ENCODE measurements around the gene RASSF10. TPM values are rescaled to one million over a fixed set of nuclear protein-coding genes. Genes with fewer than 3 reads are reported as not detected.
A peak's percentile ranks its signal among the peaks of the same experiment; 100 is the strongest.

RASSF10 gene
- total RNA-seq, 3 donors from 2014 or later, result 0.57 to 0.67 (median 0.63) TPM

DNA sequence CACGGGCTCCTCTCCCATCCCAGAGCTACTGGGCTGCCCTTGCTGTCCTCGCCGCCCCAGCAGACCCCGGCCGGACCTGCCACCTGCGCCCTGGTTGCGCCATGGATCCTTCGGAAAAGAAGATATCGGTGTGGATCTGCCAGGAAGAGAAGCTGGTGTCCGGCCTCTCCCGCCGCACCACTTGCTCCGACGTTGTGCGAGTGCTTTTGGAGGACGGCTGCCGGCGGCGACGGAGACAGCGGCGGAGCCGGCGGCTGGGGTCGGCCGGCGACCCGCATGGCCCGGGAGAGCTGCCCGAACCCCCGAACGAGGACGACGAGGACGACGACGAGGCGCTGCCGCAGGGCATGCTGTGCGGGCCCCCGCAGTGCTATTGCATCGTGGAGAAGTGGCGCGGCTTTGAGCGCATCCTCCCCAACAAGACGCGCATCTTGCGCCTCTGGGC lies 382 bp downstream of the RASSF10 start:
- TF ChIP-seq, protein P1, sequence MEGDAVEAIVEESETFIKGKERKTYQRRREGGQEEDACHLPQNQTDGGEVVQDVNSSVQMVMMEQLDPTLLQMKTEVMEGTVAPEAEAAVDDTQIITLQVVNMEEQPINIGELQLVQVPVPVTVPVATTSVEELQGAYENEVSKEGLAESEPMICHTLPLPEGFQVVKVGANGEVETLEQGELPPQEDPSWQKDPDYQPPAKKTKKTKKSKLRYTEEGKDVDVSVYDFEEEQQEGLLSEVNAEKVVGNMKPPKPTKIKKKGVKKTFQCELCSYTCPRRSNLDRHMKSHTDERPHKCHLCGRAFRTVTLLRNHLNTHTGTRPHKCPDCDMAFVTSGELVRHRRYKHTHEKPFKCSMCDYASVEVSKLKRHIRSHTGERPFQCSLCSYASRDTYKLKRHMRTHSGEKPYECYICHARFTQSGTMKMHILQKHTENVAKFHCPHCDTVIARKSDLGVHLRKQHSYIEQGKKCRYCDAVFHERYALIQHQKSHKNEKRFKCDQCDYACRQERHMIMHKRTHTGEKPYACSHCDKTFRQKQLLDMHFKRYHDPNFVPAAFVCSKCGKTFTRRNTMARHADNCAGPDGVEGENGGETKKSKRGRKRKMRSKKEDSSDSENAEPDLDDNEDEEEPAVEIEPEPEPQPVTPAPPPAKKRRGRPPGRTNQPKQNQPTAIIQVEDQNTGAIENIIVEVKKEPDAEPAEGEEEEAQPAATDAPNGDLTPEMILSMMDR (IDR thresholded peaks at IDR 0.05), result no peak
- intact Hi-C loops (cut with DNase I, micrococcal nuclease), result no loop called here
- Histone ChIP-seq H3K36me3 (ENCODE audit: low read depth) (no peaks in the 10 kb centered on the region), H3K4me1 (ENCODE audit: low read depth) (peaks cover 38% of the 10 kb centered on the region), H3K9me3 (no peaks in the 10 kb centered on the region), H3K4me3 (no peak overlapping the region)
- ATAC-seq (peak; percentile 14), DNase-seq (no peak)

DNA sequence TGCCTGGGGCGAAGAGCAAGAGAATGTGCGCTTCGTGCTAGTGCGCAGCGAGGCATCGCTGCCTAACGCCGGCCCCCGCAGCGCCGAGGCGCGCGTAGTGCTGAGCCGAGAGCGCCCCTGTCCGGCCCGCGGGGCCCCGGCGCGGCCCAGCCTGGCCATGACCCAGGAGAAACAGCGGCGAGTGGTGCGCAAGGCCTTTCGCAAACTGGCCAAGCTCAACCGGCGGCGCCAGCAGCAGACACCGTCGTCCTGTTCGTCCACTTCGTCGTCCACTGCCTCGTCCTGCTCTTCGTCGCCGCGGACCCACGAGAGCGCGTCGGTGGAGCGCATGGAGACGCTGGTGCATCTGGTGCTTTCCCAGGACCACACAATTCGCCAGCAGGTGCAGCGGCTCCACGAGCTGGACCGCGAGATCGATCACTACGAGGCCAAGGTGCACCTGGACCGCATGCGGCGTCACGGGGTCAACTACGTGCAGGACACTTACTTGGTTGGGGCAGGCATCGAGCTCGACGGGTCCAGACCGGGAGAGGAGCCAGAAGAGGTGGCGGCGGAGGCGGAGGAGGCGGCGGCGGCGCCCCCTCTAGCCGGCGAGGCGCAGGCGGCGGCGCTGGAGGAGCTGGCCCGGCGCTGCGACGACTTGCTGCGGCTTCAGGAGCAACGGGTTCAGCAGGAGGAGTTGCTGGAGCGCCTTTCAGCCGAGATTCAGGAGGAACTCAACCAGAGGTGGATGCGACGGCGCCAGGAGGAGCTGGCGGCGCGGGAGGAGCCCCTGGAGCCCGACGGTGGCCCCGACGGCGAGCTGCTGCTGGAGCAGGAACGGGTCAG lies 1.0 kb downstream of the RASSF10 start:
- Histone ChIP-seq H3K4me1 (ENCODE audit: low read depth) (peaks cover 38% of the 10 kb centered on the region), H3K36me3 (ENCODE audit: low read depth) (no peaks in the 10 kb centered on the region), H3K4me3 (no peak overlapping the region), H3K9me3 (no peaks in the 10 kb centered on the region)
- intact Hi-C loops (cut with DNase I, micrococcal nuclease), result no loop called here
- TF ChIP-seq, protein P1 (IDR thresholded peaks at IDR 0.05), result no peak
- peak; percentile 13 to 55 (median 53) for DNase-seq
- peak; percentile 33 for ATAC-seq

DNA sequence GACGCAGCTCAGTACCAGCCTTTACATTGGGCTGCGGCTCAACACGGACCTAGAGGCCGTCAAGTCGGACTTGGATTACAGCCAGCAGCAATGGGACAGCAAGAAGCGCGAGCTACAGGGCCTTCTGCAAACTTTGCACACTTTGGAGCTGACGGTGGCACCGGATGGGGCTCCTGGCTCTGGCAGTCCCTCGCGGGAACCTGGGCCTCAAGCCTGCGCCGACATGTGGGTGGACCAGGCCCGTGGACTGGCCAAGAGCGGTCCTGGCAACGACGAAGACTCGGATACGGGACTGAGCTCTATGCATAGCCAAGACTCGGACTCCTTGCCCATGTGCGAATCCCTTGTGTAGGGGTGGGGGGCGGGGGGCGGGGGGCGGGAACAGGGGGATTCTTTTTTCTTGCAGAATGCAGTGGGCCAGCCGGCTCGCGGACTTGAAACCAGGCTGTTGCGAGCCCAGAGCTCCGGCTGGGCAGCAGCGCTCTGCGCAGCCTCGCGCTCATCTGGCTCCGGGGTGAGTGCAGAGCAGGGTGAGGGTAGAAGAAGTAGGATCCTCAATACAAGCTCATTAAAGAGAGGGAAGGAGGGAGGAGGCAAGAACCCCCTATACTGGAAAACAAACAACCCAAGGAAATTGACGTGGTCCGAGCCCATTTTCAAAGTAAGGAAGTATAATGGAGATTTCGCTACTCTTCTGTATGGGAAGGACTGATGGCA lies 1.8 kb downstream of the RASSF10 start:
- Histone ChIP-seq H3K36me3 (ENCODE audit: low read depth) (no peaks in the 10 kb centered on the region), H3K9me3 (no peaks in the 10 kb centered on the region), H3K4me1 (ENCODE audit: low read depth) (peaks cover 38% of the 10 kb centered on the region), H3K4me3 (no peak overlapping the region)
- TF ChIP-seq, protein P1 (IDR thresholded peaks at IDR 0.05), result no peak
- DNase-seq (peak; percentile 38 to 49 (median 49)), ATAC-seq (peak; percentile 9)
- intact Hi-C loops (cut with DNase I, micrococcal nuclease), result no loop called here

DNA sequence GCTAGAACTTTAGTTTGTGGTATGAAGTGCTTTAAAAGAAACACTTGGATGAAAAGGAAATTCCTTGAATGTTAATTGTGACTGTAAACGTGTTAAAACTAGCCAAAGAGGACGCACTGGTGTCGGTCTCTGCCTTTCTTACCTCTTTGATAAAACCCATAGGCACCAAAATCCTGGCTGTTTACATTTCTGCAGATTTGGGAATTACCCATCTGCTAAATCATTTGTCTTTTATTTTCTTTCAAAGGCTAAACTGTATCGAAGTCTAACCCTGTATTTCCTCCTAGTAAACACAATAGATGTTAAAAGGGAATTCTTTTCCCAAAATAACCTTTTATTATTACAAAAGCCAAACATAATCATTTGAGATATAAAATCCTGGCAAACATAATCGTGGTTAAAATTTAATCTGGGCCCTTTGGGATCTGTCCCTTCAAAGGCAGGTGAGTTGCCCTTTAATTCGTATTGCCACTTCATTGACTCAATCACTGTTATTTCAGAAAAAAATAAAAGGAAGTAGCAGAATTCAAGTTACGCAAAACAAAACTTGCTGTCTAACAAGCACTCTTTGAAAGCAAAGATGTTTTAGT lies 2.4 kb downstream of the RASSF10 start:
- no peak for DNase-seq

DNA sequence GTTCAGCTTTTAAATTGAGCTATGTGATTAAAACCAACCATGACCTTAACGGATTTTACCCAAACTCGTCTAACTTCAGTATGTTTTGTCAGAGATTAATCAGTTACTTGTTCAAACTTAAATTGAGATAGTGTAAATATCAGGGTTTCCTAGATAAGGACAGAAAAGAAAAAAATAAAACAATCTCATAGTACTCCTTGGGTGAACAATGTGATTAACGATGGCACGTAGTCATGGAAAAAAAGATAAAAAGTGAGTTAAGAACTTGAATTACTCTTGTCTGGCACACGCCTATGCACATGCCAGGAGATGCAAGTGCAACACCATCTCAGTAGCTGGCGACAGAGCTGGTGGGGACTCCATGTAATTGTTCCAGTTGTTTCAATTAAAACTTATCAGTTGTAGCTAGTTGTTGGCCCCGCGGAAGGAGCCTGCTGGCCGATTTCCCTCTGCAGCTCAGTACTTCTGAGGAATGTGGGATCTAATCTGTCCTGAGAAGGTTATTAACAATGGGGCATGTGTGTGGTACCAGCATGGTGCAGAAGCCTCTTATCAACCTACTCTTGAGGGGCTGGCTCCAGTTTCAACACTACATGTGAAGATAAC lies 3.0 kb downstream of the RASSF10 start:
- intact Hi-C loops (cut with DNase I, micrococcal nuclease), result no loop called here
- H3K36me3 ChIP-seq (ENCODE audit: low read depth), result no peaks in the 10 kb centered on the region
- ATAC-seq (no peak), DNase-seq (peak in 1 of 3 donors; percentile 20)
- TF ChIP-seq, protein P1 (IDR thresholded peaks at IDR 0.05), result no peak
- peaks cover 45% of the 10 kb centered on the region for H3K4me1 ChIP-seq (ENCODE audit: low read depth)
- H3K9me3 ChIP-seq, result no peaks in the 10 kb centered on the region
- no peak overlapping the region for H3K4me3 ChIP-seq

More for the DNA sequence above, 2.4 kb downstream of the RASSF10 start:
- Histone ChIP-seq H3K4me3 (no peak overlapping the region), H3K9me3 (no peaks in the 10 kb centered on the region), H3K4me1 (ENCODE audit: low read depth) (peaks cover 42% of the 10 kb centered on the region), H3K36me3 (ENCODE audit: low read depth) (no peaks in the 10 kb centered on the region)
- peak; percentile 15 for ATAC-seq
- TF ChIP-seq, protein P1 (IDR thresholded peaks at IDR 0.05), result no peak
- intact Hi-C loops (cut with DNase I, micrococcal nuclease), result no loop called here

Data from mucosa of descending colon (tissue), 3 donors.